GM18861 (cell line): ENCODE data around the gene YAE1.

Source experiments
- ATAC-seq: cut with Tn5 transposase; IDR thresholded peaks from one replicate; pipeline ENCODE4 v1.9.1; 2021; ENCODE audit not compliant: unreplicated experiment

YAE1 gene

GRCh38 chr7:39606941-39607340, 40.7 kb downstream of the YAE1 start:
- ATAC-seq: no peak

- no peak for ATAC-seq
These were observed 41.7 kb downstream of the YAE1 start for GRCh38 chr7:39607865-39608264.

- no peak for ATAC-seq
These were observed 42.1 kb downstream of the YAE1 start for GRCh38 chr7:39608278-39608677.

GRCh38 chr7:39609113-39609934, 43.1 kb downstream of the YAE1 start:
- no peak for ATAC-seq

GRCh38 chr7:39609935-39610263, 43.7 kb downstream of the YAE1 start:
- no peak for ATAC-seq

- no peak for ATAC-seq
These were observed 47.4 kb downstream of the YAE1 start for GRCh38 chr7:39613577-39613976.

- ATAC-seq: no peak
These were observed 48.1 kb downstream of the YAE1 start for GRCh38 chr7:39614299-39614698.

- no peak for ATAC-seq
These were observed 49.3 kb downstream of the YAE1 start for GRCh38 chr7:39615350-39615975.

GRCh38 chr7:39616138-39616537, 49.9 kb downstream of the YAE1 start:
- ATAC-seq: no peak

- no peak for ATAC-seq
These were observed 50.8 kb downstream of the YAE1 start for GRCh38 chr7:39617005-39617404.

GRCh38 chr7:39618868-39619267, 52.7 kb downstream of the YAE1 start:
- no peak for ATAC-seq

GRCh38 chr7:39620486-39620885, 54.3 kb downstream of the YAE1 start:
- ATAC-seq: no peak

- no peak for ATAC-seq
These were observed 55.1 kb downstream of the YAE1 start for GRCh38 chr7:39621261-39621660.

- peak; percentile 30 for ATAC-seq
These were observed 55.7 kb downstream of the YAE1 start for GRCh38 chr7:39621784-39622411.
